Mammary epithelial cell (primary cell): ENCODE measurements around the gene PREX1.

ENCODE experiments used
- CTCF ChIP-seq, 2 donors: IDR thresholded peaks in 1 of 2; conservative IDR thresholded peaks in 1 of 2; 2 replicates each; pipeline ENCODE4 v1.5.1; 2011 to 2012; ENCODE audit warnings: inconsistent platforms in 2 of 2, low read length in 2 of 2, mild to moderate bottlenecking in 2 of 2, control low read depth in 1 of 2, low read depth in 1 of 2; ENCODE audit not compliant: insufficient read depth in 1 of 2; ENCODE audit errors: extremely low read depth in 1 of 2
- EZH2 ChIP-seq: IDR thresholded peaks from 2 replicates; pipeline ENCODE4 v1.6.1; 2012; ENCODE audit warnings: low read length, inconsistent platforms, borderline replicate concordance

- no peak for TF ChIP-seq CTCF (conservative IDR thresholded peaks at IDR 0.05 in 1 of 2, IDR thresholded peaks at IDR 0.05 in 1 of 2; ENCODE audit: extremely low read depth in 1 of 2, insufficient read depth in 1 of 2, low read depth in 1 of 2, low read length in 2 of 2)
- no peak for TF ChIP-seq EZH2
Observed at GRCh38 chr20:48858075-48858790, 30.4 kb upstream of the PREX1 start.
